ENCODE data around the gene FBL. TPM values are rescaled to one million over a fixed set of nuclear protein-coding genes. Genes with fewer than 3 reads are reported as not detected.

FBL gene
- total and polyA plus RNA-seq, 2 of the 4 experiments (the other 2 are of a cell fraction): 259 to 446 TPM

- peak overlapping the region; percentile 91 for H3K9ac ChIP-seq (ENCODE audit: low read depth, low read length)
- peak overlapping the region; percentile 85 for H3K4me3 ChIP-seq (ENCODE audit: insufficient read depth, low read depth, low read length)
- peak overlapping the region; percentile 90 for H3K23ac ChIP-seq (ENCODE audit: low read depth, low read length)
- peak overlapping the region; percentile 75 for H3K4ac ChIP-seq (ENCODE audit: low read depth, low read length)
- peak overlapping the region; percentile 90 for H2AFZ ChIP-seq (replicated peaks; ENCODE audit: low read length, poor library complexity)
- peaks cover 30% of the 10 kb centered on the region for H4K20me1 ChIP-seq (ENCODE audit: insufficient read depth, low read length)
- no peak overlapping the region for H2BK120ac ChIP-seq (ENCODE audit: low read depth, low read length)
- no peak overlapping the region for H2BK15ac ChIP-seq (ENCODE audit: low read depth, low read length)
- H3K4me1 ChIP-seq (ENCODE audit: control insufficient read depth, insufficient read depth, low read length): peaks cover 19% of the 10 kb centered on the region
- H3K4me2 ChIP-seq (ENCODE audit: low read depth, low read length): peak overlapping the region; percentile 98
- POLR2A ChIA-PET (ENCODE audit: unreplicated experiment): interaction anchor here (0.6 kb wide), 1 partner anchor 247 kb away, joined by 4 read pairs; no protein-coding TSS in a partner anchor
- peak overlapping the region; percentile 89 for H2AK9ac ChIP-seq (replicated peaks; ENCODE audit: low read depth, low read length, poor library complexity)
- CTCF ChIA-PET: interaction anchor here (1.1 to 1.8 kb wide), 2 partner anchors 53 to 125 kb away, joined by 3 to 8 read pairs; partner anchors contain the start of gene PSMC4
- 0 out of 2 replicates have a peak, but pooled peaks have one; percentile 20 for TF ChIP-seq CTCF (conservative IDR thresholded peaks at IDR 0.05; ENCODE audit: low read depth, low read length)
- no peak for TF ChIP-seq FOS (IDR thresholded peaks at IDR 0.05; ENCODE audit: low read depth, low read length)
- no peak overlapping the region for H2BK5ac ChIP-seq (ENCODE audit: low read depth, low read length, poor library complexity, severe bottlenecking)
- H4K5ac ChIP-seq (ENCODE audit: low read depth, low read length): no peak overlapping the region
- H2BK20ac ChIP-seq (ENCODE audit: low read depth, low read length): no peak overlapping the region
- peaks cover 5% of the 10 kb centered on the region; the same call in 1 of the 2 replicates for H3K9me1 ChIP-seq (ENCODE audit: insufficient read depth, low read length)
- WGBS, 2 experiments (ENCODE audit: extremely low coverage in 2 of 2, insufficient read length in 1 of 2): 0% methylated on average over 1 of the region's 17 CpGs; no CpG with 5 or more reads in 1 of the 2 experiments
- H4K91ac ChIP-seq (ENCODE audit: insufficient read depth, low read depth, low read length): no peak overlapping the region; the same call in 1 of the 2 replicates
- H3K79me1 ChIP-seq (ENCODE audit: low read depth in 1 of 2, low read length in 2 of 2): peaks cover 5 to 44% of the 10 kb centered on the region in 2 experiments; a peak in 3 of 4 replicates
- H3K56ac ChIP-seq (ENCODE audit: extremely low read depth, insufficient read depth, low read length): peak overlapping the region; percentile 79
- H3K27me3 ChIP-seq (ENCODE audit: control insufficient read depth, insufficient read depth, low read length): no peaks in the 10 kb centered on the region
- peak overlapping the region; percentile 30 for H3K27ac ChIP-seq (ENCODE audit: insufficient read depth, low read length)
- no peak overlapping the region for H3K18ac ChIP-seq (ENCODE audit: low read depth, low read length)
- H3K14ac ChIP-seq (replicated peaks; ENCODE audit: low read depth, low read length): peak overlapping the region; percentile 81
- BruUV-seq (replicated peaks): no TSS peak
- H3K36me3 ChIP-seq (ENCODE audit: control insufficient read depth, insufficient read depth, low read length): no peaks in the 10 kb centered on the region
- dilution Hi-C loops (cut with HindIII; ENCODE audit: low sequenced_read_pairs, unreplicated experiment) (no loop called here), intact Hi-C loops (cut with micrococcal nuclease) (loop anchor here (2.0 to 10.0 kb wide), 2 partner anchors 295 to 401 kb away; partner anchors contain the start of gene SUPT5H), in situ Hi-C loops (cut with MboI; ENCODE audit: low sequenced_read_pairs) (loop anchor here (10.0 to 25.0 kb wide), 2 partner anchors 301 to 408 kb away; partner anchors contain the start of genes EID2, RPS16 and SUPT5H)
- no peak overlapping the region; the same call in 1 of the 2 replicates for H2AK5ac ChIP-seq (ENCODE audit: low read depth, low read length)
- ATAC-seq (ENCODE audit: low read depth) (peak; percentile 25), DNase-seq (no peak)
- peak overlapping the region; percentile 21 to 62; a peak in 2 of 4 replicates for H4K8ac ChIP-seq (ENCODE audit: low read depth in 2 of 2, low read length in 2 of 2)
- H3K9me3 ChIP-seq (ENCODE audit: control insufficient read depth, insufficient read depth, low read length): no peaks in the 10 kb centered on the region
These were observed 621 bp downstream of the FBL start for GRCh38 chr19:39845584-39845932.
